Thymus (tissue), 11 donors: ENCODE measurements around the gene DNPEP. TPM values are rescaled to one million over a fixed set of nuclear protein-coding genes. Genes with fewer than 3 reads are reported as not detected.
A peak's percentile ranks its signal among the peaks of the same experiment; 100 is the strongest.

Source experiments
- DNase-seq, 9 donors: peaks; one replicate each; pipeline ENCODE4 v3.0.0-alpha.2; 2013; ENCODE audit warnings: low spot score in 9 of 9, low read depth in 6 of 9, missing footprints in 1 of 9
- H3K27ac ChIP-seq, 2 donors: one replicate each; pipeline ENCODE4 v1.5.1; 2013; ENCODE audit warnings: control low read depth in 1 of 2, low read depth in 1 of 2, low read length in 1 of 2, mild to moderate bottlenecking in 1 of 2, moderate library complexity in 1 of 2
- H3K27me3 ChIP-seq, 2 donors: one replicate each; pipeline ENCODE4 v1.5.1; 2013; ENCODE audit warnings: low read length in 1 of 2; ENCODE audit not compliant: control insufficient read depth in 2 of 2, insufficient read depth in 1 of 2
- H3K36me3 ChIP-seq, 2 donors: one replicate each; pipeline ENCODE4 v1.5.1; 2013; ENCODE audit warnings: low read length in 1 of 2, mild to moderate bottlenecking in 1 of 2, moderate library complexity in 1 of 2; ENCODE audit not compliant: control insufficient read depth in 2 of 2, insufficient read depth in 2 of 2
- H3K4me1 ChIP-seq, 2 donors: one replicate each; pipeline ENCODE4 v1.5.1; 2013; ENCODE audit warnings: low read length in 2 of 2; ENCODE audit not compliant: control insufficient read depth in 2 of 2, insufficient read depth in 2 of 2
- H3K4me3 ChIP-seq, 2 donors: one replicate each; pipeline ENCODE4 v1.5.1; 2013; ENCODE audit warnings: low read length in 2 of 2, control low read depth in 1 of 2, mild to moderate bottlenecking in 1 of 2
- H3K9me3 ChIP-seq, 2 donors: one replicate each; pipeline ENCODE4 v1.5.1; 2013; ENCODE audit warnings: low read length in 1 of 2, mild to moderate bottlenecking in 1 of 2; ENCODE audit not compliant: control insufficient read depth in 2 of 2, insufficient read depth in 1 of 2
- WGBS: extraction: QIAGEN DNeasy Blood & Tissue Kit; methylation state at CpG from one replicate; pipeline ENCODE4 v1.1.7; 2013; 5-methylcytosine and 5-hydroxymethylcytosine counted together
- polyA plus RNA-seq: library from polyadenylated mRNA; stranded (reverse); fragments of 200-250 nt; gene quantifications from one replicate; pipeline ENCODE4 v1.2.3, GENCODE V29; 2013
- total RNA-seq: library from RNA; stranded (reverse); fragments of 120-200 nt; gene quantifications from one replicate; pipeline ENCODE4 v1.2.4, GENCODE V29; 2013
- donor health status: healthy.

DNPEP gene
- total and polyA plus RNA-seq, 2 donors, result 33.6 to 105 TPM

DNA sequence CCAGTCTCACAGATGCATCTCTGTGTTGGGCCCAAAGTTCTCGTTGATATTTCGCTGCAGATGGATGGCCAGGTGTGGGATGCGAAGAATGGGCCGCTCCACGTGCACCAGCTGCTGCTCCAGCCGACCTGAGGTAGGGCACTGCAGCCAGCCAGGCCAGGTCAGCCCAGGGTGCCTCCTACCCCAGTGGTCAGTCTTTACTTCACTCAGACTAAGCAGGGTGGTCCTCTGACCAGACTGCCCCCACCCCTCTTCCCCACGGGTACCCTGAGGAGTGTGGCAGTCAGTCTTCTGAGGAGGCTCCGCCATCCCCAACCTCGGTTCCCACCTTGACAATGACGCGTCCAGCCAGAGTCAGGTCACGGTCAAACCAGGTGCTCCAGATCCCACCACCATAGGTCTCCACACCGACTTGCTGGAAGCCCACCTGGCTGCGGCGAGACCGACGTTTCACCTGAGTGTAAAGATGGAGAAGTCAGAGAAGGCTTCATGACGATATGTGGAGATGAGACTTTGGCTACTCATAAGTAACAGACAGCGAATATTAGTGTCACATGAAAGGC, 1.7 kb downstream of the DNPEP start:
- no peak overlapping the region for H3K27ac ChIP-seq
- peaks cover 11 to 12% of the 10 kb centered on the region in 2 donors for H3K4me1 ChIP-seq
- H3K4me3 ChIP-seq, result no peak overlapping the region
- H3K27me3 ChIP-seq, result no peaks in the 10 kb centered on the region
- no peak for DNase-seq
- H3K36me3 ChIP-seq, result peaks cover 31 to 40% of the 10 kb centered on the region in 2 donors
- H3K9me3 ChIP-seq, result peaks cover 0 to 4% of the 10 kb centered on the region in 2 donors
- 99% methylated on average over 19 of the region's 19 CpGs for WGBS

DNA sequence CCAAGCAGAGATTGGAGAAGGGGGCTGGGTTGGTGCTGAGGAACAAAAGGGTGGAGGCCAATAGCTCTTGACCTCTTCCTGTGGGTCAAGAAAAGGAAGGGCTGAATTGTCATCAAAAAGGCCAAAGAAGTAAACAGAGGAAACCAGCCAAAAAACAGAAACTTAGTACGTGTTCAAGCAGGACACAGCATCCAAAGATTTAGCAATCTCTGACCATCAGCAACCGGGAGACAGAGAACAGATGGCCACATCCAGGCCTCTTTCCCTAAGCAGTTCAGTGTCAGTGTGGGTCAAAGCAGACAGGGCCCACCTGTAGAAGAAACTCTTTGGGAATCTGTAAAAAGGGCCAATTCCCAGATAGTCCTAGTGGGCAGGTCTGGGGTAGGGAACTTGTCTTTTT, 2.9 kb downstream of the DNPEP start:
- Histone ChIP-seq H3K27me3 (no peaks in the 10 kb centered on the region), H3K4me3 (no peak overlapping the region), H3K9me3 (no peaks in the 10 kb centered on the region), H3K36me3 (peaks cover 36 to 40% of the 10 kb centered on the region in 2 donors), H3K27ac (no peak overlapping the region), H3K4me1 (peaks cover 11 to 12% of the 10 kb centered on the region in 2 donors)
- no peak for DNase-seq
- WGBS, result 98% methylated on average over 2 of the region's 2 CpGs

DNA sequence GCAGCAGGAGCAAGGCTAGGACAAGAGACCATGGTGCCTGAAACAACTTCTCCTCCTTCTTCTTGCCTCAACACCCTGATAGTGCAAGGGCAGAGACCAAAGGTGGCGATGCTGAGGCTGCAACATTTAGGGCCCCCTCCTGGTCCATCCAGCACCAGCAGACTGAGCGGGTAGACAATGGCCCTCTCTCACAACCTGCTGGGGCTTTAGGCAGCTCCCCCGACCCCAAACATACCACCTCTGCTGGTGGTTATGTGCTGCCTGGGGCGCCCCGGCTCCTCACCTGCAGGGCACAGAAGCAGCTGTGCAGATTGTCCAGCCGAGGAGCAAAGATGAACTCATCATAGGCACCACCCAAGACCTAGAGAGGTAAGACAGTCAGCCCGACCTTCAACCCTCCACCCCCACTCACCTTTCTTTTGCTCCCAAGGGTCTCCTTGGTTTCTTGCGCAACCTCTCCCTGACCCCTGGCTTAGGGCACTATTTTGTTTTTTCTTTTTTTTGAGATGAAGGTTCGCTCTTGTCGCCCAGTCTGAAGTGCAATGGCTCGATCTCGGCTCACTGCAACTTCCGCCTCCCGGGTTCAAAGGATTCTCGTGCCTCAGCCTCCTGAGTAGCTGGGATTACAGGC, 3.5 kb downstream of the DNPEP start:
- peaks cover 36 to 40% of the 10 kb centered on the region in 2 donors for H3K36me3 ChIP-seq
- H3K27ac ChIP-seq, result no peak overlapping the region
- no peaks in the 10 kb centered on the region for H3K9me3 ChIP-seq
- WGBS, result 92% methylated on average over 15 of the region's 15 CpGs
- H3K4me3 ChIP-seq, result no peak overlapping the region
- peaks cover 11 to 12% of the 10 kb centered on the region in 2 donors for H3K4me1 ChIP-seq
- no peaks in the 10 kb centered on the region for H3K27me3 ChIP-seq
- DNase-seq, result no peak

DNA sequence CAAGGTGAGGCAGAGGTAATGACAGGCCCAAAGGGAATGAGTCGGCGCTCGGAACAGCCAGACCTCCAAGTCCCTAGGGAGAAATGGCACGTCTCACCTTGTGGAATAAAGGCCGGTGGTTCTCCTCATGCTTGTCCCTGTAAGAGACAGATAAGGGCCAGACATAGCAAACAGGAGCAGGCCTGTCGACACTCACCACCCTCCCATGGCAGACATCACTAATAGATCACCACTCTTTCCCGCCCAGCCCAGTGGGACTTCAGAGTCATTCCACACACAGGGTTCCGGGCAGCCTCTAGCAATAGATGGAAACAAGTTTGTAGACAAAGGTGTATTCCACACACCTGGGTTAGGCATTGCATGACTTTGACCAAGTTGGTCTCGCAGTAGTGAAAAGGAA, 6.3 kb downstream of the DNPEP start:
- DNase-seq, result no peak
- Histone ChIP-seq H3K4me3 (no peak overlapping the region), H3K27me3 (no peaks in the 10 kb centered on the region), H3K27ac (no peak overlapping the region), H3K36me3 (peaks cover 36 to 45% of the 10 kb centered on the region in 2 donors), H3K9me3 (no peaks in the 10 kb centered on the region), H3K4me1 (peaks cover under 1% of the 10 kb centered on the region in 2 donors)
- WGBS, result 97% methylated on average over 9 of the region's 9 CpGs

DNA sequence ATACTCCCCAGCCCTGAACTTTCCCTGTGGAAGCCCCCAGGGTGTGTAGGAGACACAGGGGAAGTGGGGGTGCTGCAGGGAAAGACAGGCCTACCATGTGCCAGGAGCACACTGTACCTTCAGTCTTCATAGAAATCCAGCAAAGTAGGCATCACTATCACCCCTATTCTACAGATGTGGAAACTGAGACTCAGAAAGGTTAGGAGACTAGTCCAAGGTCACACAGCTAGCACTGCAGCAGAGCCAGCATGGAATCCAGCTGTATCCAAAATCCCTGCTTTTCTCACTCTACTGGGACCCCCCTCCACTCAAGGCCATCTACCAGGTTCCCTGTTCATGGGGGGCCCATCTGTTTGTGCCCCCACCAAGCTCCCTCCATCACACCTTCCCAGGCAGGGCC, 6.8 kb downstream of the DNPEP start:
- Histone ChIP-seq H3K9me3 (no peaks in the 10 kb centered on the region), H3K27me3 (no peaks in the 10 kb centered on the region), H3K36me3 (peaks cover 34 to 40% of the 10 kb centered on the region in 2 donors), H3K27ac (no peak overlapping the region), H3K4me1 (no peaks in the 10 kb centered on the region), H3K4me3 (no peak overlapping the region)
- no peak for DNase-seq

DNA sequence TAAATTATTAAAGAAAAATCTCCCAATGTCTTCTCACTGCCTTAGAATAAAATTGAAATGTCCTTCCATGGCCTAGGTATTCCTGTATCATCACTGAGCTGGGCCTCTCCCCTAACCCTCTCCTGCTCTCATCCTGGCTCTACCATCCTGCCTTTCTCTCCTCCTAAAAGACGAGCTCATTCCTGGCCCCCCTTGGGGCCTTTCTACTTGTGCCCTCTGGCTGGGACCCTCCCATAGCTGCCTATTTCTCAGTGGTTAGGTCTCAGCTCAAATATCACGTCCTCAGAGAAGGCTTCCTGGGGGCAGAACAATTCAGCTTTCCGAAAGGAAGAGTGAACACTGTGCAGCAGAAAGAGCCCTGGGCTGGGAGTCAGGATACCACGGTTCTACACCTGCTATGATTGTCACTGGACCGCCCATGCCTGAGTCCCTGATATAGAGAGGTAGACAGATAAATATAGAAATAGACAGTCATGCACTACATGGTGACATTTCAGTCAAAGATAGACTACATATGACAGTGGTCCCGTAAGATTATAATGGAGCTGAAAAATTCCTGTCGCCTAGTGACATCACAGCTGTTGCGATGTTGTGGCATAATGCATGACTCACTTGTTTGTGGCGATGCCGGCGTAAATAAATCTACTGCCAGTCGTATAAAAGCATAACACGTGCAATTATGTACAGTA, 9.4 kb downstream of the DNPEP start:
- WGBS, result 97% methylated on average over 13 of the region's 13 CpGs
- H3K27ac ChIP-seq, result no peak overlapping the region
- no peaks in the 10 kb centered on the region for H3K9me3 ChIP-seq
- no peaks in the 10 kb centered on the region for H3K27me3 ChIP-seq
- no peak overlapping the region for H3K4me3 ChIP-seq
- H3K36me3 ChIP-seq, result peaks cover 26 to 31% of the 10 kb centered on the region in 2 donors
- no peak for DNase-seq
- H3K4me1 ChIP-seq, result no peaks in the 10 kb centered on the region

DNA sequence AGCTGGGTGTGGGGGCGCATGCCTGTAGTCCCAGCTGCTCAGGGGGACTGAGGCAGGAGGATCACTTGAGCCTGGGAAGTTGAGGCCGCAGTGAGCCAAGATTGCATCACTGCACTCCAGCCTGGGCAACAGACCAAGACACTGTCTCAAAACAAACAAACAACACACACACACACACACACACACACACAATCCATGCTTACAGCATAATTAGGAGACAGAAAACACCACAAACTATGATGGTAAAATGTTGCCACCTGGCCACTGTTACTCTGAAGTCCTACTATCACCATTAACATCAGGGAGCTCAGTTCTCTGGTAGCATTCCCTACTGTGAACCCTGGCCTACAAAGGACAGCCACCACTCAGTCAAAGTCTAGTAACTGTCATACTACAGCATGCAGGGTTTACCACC, 18.3 kb downstream of the DNPEP start:
- WGBS, result 49% methylated on average over 2 of the region's 2 CpGs
- H3K27ac ChIP-seq, result no peak overlapping the region

DNA sequence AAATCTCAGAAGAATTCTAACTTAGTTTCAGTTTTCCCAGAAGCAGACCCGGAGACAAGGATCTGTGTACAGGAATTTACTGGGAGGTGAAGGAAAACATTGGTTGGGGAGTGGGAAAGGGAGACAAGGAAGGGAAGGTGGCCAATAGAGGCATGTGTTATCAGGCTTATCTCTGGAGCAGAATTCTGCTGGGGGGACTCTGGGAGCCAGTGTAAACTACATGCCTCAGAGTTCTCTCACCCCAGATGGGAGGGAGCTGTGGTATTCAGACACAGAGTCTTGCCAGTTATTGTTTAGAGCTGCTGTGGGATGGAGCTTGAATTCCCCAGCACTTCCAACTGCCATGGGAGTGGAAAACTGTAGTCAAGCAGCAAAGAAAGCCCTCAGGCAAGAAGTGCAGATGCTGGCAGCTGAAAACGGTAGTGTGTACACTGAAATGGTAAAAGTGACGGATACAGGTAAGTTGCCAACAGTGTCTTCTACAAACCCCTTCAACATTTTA, 19.0 kb downstream of the DNPEP start:
- no peaks in the 10 kb centered on the region for H3K9me3 ChIP-seq
- peaks cover 2% of the 10 kb centered on the region in 2 donors for H3K36me3 ChIP-seq
- H3K4me1 ChIP-seq, result no peaks in the 10 kb centered on the region
- no peaks in the 10 kb centered on the region for H3K27me3 ChIP-seq
- H3K27ac ChIP-seq, result no peak overlapping the region
- no peak overlapping the region for H3K4me3 ChIP-seq
- no peak for DNase-seq
- 92% methylated on average over 3 of the region's 3 CpGs for WGBS

More for the DNA sequence above, 18.3 kb downstream of the DNPEP start:
- peaks cover 6 to 9% of the 10 kb centered on the region in 2 donors for H3K36me3 ChIP-seq
- no peak for DNase-seq
- no peaks in the 10 kb centered on the region for H3K27me3 ChIP-seq
- no peaks in the 10 kb centered on the region for H3K4me1 ChIP-seq
- H3K4me3 ChIP-seq, result no peak overlapping the region
- H3K9me3 ChIP-seq, result no peaks in the 10 kb centered on the region

DNA sequence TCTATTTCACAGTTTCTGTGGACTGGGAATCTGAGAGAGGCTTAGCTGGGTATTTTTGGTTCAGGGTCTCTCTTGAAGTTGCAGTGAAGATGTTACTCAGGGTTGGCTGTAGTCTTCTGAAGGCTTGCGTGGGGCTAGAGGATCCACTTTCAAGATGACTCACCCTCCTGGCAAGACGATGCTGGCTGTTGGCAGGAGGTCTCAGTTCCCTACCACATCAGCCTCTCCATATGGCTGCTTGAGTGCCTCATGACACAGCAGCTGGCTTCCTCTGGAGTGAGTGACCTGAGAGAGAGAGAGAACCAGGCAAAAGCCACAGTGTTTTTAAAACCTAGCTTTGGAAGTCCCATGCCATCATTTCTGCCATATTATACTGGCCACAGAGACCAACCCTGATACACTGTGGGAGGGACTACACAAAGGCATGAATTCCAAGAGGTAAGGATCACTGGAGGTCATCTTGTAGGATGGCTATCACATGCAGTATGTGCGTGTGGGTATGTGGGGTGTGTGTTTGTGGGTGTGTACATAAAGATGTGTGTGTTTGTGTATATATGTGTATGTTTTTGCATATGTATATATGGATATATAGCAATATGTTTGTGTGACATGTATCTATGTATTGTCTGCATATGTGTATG, 25.1 kb downstream of the DNPEP start:
- H3K4me3 ChIP-seq, result no peak overlapping the region
- H3K27ac ChIP-seq, result no peak overlapping the region
- H3K9me3 ChIP-seq, result no peaks in the 10 kb centered on the region
- no peaks in the 10 kb centered on the region for H3K4me1 ChIP-seq
- 76% methylated on average over 3 of the region's 3 CpGs for WGBS
- H3K36me3 ChIP-seq, result no peaks in the 10 kb centered on the region
- DNase-seq, result peak in 1 of 9 donors; percentile 21
- peaks cover 19 to 32% of the 10 kb centered on the region in 2 donors for H3K27me3 ChIP-seq
